GM12891 (cell line): ENCODE data around the gene FAM222B.
A peak's percentile ranks its signal among the peaks of the same experiment; 100 is the strongest.

Source experiments
- POLR2A ChIP-seq: IDR thresholded peaks from 2 replicates; pipeline ENCODE4 v1.6.1; 2011; ENCODE audit warnings: low read depth, low read length, control low read depth
- POLR2AphosphoS5 ChIP-seq: IDR thresholded peaks from 2 replicates; pipeline ENCODE4 v1.6.1; 2011; ENCODE audit warnings: low read depth, low read length, control low read depth
- POU2F2 ChIP-seq: IDR thresholded peaks from 2 replicates; pipeline ENCODE4 v1.6.1; 2011; ENCODE audit warnings: low read depth, mild to moderate bottlenecking, control low read depth, low read length, moderate library complexity
- SPI1 ChIP-seq: IDR thresholded peaks from 2 replicates; pipeline ENCODE4 v1.6.1; 2011; ENCODE audit warnings: low read depth, low read length, control low read depth
- TAF1 ChIP-seq: IDR thresholded peaks from 2 replicates; pipeline ENCODE4 v1.6.1; 2011; ENCODE audit warnings: low read depth, low read length, control low read depth

- peak; percentile 55; the same call in 1 of the 2 replicates for TF ChIP-seq POLR2A
- TF ChIP-seq POLR2AphosphoS5 = peak; percentile 19; the same call in 1 of the 2 replicates
- TF ChIP-seq SPI1 = 0 out of 2 replicates have a peak, but pooled peaks have one; percentile 21
- no peak for TF ChIP-seq TAF1
- TF ChIP-seq POU2F2 = no peak; the same call in 1 of the 2 replicates
Measured at GRCh38 chr17:28750178-28751047, 92.2 kb downstream of the FAM222B start.
